NCI-H2029 treated with DMSO at 0.1 percent for 48 hours (cell line): ENCODE results near the gene FAM78B.

ENCODE experiments used
- DNase-seq: peaks from one replicate; lab custom pipeline; 2025; lab: John Stamatoyannopoulos, UW

Gene FAM78B

DNA sequence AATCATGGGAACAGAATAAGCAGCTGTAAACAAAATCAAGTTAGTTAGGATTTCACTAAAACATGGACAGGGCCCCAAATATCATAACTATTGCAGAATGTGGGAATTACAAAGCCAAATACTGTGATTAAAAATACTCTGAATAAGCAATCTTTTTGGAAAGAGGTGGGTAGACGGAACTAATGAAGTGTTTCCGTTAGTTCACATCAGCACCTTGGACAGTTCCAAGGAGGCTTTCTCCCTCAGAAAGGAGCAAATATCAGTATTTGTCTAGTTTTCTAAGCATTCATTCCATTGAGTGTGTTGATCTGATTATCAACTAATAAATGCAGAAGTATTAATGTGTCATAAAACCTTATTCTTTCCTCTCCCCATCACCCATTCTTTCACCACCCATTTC is 97.4 kb downstream of the FAM78B start:
- DNase-seq = no peak

DNA sequence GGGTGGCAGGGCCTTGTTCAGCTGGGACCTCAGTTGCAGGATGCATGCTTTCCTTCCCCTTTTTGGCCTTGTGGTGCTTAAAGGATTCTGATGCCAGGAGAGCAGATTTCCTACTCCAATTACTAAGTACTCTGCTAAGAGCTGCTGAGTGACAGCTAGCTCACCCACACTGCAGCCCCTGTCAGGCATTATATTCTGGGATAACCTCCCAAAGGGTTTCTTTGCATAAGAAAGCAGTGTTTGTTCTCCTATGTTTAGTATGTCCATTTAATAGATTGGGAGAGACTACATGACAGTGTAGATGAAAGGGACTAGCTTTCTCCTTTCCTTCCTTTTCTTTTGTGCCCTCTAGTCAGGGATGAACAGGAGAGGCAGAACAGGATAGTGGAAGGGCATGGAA is 100.7 kb downstream of the FAM78B start:
- DNase-seq = no peak

DNA sequence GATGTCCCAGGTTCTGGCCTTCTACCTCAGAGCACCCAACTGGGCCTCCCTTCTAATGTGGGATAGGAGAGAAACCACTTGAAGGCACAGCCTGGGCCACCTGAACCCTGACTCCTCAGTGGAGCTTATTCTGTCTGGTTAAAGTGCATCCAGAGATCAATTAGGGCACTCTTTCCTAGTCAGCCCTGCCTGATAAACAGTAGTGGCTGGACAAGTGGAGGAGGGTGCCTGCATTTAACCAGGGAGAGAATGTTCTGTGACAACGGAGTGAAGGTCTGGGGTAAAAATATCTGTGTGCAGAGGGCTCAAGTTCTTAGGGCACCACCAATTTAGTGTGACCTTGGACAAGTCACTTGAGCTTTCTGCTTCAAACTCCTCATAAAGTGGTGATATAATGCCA is 101.8 kb downstream of the FAM78B start:
- no peak for DNase-seq

DNA sequence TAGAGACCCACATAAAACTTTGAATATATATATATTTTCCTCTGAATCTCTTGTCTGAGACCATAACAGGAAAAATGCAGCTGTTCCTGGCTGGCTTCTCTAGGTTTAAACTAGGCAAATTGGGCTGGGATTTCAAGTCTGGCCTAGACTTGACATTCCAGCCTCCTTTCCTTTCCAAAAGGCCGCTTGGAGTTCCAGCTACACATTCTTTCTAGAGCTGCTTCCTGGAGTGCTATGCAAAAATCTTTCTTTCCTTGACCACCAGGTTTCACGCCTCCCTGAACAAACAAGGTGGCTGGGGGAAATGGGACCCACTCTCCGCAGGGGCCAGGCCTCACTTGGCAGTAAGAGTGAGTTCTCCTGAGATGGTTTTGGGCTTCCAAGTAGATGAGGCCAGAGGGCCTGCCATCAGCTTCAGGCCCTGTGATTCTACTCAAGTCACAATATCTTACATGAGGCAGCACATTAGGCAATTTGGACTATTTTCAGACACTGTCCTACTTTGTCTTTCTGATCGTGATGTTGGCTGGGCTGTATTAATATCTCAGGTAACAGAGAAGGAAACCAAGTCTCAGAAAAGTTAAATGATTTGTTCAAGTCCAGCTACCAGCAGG is 102.4 kb downstream of the FAM78B start:
- no peak for DNase-seq

DNA sequence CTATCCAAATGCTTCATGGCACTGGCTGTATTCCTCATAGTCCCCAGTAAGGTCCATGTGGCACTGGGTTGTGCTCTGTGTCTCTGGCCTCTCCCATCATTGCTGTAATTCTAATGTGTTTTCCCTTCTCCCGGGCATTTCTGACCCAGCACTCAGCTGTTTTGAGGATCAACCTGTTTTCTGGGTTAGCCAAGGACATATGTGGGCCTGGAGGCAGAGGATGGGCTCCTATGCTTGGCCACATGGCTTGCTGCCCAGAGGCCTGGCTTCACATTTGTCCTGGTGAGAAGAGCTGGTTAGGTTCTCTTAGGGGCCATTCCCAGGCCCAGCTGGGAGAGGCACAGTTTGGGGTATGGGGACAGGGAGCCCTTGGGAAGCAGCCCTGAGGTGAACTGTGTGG is 103.1 kb downstream of the FAM78B start:
- no peak for DNase-seq

DNA sequence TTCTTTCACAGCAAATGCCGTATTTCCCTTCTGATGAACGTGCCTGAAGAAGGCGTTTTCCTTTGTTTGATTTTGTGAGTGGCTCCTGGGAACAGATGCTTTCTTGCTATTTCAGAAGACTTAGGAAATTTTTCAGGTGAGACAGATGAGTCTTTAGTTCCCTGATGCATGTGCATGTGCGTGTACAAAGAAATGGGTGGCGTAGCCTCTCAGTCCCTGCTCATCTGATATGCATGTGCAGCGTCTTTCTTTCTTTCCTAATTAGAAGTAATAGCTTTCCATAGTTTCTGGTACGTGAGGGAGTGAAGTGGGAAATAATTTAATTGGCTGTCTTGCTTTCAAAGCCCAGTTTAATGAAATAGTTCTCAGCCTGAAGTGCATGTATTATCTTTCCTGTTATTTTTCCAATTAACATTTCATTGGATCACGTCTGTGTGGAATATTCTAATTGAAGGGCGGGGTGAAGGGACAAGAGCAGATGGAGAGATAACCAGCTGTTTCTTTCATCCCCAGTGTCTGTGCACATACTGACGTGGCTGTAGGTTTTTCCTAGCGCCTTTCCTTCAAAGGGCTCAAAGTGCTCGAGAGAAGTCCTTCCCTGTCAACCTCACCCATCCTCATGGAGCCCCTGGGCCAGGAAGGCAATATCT is 104.3 kb downstream of the FAM78B start:
- no peak for DNase-seq

DNA sequence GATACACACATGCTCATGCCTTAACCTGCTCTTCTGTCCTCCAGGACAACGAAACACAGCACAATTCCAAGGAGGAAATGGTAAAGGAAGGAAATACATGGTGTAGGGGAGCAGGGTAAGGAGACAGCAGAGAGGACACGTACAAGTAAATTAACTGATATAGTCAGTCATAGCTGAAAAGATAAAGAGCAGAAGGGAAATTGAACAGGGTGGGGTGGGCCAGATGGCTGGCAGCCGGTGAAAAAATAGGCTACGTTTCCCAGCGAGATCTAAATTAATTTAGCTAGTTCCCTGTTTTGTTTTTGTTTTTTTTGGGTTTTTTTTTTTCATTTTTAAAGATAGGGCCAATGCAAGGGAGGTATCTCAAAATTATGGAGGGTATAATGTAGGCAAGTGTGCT is 109.2 kb downstream of the FAM78B start:
- no peak for DNase-seq

DNA sequence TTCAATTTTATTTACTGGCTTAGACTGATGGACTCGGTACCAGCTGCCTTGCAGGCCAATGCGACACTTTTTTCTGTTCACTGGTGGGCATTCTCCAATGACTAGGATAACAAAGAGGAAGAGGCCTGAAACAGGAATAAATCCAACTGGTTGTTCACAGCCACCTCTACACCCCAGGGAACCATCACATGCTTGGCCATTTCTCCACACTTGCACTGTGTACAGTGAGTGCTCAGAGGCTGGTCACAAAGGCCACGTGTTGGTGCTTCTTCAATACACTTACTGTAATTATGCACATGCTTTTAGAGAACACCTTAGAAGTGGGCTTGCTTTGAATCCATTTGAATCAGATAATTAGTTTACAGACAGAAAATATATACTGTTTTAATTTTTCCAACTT is 113.4 kb downstream of the FAM78B start:
- DNase-seq = no peak

DNA sequence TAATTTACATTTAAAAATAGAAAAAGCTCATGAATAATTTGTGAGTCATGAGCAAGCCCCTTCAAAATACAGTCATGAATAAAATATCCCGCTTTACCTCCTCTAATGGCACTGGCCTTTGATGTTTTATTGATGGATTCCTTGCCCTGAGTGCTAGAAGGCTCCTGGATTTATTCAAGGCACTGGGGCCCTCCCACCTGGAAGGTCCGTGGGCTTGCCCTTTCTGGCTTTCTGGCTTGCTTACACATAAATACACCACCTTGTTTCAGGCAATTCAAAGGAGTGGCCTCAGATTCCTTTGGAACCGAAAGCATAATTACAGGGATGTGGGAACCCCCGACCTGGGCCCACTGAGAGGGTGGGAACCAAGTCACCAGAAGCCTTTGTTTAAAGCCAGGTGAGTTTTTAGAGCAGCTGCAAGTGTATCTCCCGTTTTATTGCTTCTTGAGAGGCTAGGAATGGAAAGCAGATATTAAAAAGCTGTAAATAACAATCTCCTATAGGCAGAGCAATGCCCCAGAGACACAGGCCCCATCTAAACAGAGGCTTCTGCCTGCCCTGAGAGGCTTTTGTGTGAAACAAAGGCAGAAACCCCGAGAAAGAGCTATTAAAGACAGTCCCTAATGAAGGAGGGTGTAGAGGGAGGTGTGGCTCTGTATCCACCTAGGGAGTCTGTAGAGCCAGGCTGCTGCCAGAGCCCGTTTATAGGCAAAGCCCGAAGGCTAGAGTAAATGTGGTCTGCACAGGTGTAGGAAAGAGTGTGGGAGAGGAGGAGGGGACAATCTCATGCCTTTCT is 126.4 kb downstream of the FAM78B start:
- DNase-seq = no peak

DNA sequence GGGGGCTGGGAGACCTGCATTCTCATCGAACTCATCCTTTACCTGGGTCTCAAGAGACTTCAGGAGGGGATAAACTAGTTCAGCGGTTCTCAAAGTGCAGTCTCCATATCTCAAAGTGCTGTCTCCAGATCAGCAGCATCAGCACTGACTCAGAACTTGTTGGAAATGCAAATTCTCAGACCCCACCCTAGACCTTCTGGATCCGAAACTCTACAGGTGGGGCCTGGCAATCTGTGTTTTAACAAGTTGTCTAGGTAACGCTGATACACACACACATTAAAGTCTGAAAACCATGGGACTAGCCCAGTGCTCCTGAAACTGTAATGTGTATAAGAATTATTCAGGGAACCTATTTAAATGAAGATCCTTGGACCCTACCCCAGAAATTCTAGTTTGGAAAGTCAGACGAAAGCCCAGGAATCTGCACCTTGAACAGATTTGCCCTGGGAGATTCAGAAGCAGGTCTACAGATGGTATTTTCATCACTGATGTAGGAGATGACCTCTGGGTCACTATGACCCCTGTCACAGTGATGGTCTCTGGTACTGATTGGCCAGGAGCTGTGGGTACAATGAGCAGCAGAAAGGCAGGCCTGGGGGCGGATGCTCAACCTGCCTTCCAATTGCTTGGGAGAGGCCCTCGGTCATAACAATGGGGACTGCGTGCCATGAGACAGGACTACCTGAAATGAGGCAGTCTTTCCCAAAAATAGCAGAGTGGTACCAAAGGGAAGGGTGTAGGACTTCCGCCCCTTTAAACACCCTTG is 127.2 kb downstream of the FAM78B start:
- DNase-seq = no peak

DNA sequence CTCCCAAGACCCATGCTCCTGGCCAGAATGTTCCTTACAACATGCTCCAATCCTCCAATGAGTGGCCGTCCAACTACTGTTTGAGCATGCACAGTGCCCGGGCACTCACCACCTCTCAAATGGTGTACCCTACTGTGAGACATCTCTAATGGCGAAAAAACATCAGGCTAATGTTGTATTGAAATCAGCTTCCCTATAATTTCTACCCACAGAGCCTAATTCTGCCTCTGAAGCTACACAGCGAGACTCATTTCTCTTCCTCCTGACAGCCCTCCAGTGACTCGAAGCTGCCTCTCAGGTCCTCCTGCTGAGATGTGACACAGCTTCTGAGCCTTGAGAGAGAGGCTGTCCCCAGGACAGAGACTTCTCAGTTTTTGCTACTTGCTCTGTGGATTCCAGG is 130.7 kb downstream of the FAM78B start:
- no peak for DNase-seq

DNA sequence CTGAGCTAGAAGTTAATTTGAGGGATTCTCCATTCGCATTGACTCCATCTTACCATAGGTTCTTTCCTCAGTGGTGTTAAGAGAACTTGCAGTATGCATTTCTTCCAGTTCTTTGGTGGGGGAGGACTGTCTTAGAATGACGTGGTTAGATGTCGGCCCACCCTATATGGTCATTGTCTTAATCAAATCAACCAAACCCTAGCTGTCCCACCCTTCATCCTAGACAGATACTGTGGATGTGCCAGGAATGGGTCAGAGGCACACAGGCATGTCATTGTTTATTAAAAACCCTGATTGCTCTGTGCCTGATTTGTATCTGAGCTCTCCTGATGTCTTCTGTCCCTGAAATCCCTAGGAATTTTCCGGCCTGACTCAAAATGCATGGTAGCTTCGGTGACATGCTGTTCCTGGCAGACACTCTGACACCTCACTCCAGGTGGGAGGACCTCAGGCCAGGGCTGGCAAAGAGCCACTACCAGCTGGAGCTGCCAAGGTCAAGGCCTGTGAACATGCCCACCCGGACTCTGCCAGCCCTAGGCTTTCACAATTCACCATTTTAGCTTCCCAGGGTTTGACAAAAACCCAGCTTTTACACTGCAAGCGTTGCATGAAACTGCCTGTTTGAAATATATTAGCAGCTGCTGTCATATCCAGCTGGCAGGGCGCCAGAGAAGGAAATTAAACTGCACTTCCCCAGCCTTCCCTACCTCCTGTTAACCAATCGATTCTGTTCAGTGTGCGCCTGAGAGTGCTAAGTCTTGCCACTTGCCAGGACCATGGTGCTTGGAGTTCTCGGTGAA is 134.0 kb downstream of the FAM78B start:
- DNase-seq = no peak

DNA sequence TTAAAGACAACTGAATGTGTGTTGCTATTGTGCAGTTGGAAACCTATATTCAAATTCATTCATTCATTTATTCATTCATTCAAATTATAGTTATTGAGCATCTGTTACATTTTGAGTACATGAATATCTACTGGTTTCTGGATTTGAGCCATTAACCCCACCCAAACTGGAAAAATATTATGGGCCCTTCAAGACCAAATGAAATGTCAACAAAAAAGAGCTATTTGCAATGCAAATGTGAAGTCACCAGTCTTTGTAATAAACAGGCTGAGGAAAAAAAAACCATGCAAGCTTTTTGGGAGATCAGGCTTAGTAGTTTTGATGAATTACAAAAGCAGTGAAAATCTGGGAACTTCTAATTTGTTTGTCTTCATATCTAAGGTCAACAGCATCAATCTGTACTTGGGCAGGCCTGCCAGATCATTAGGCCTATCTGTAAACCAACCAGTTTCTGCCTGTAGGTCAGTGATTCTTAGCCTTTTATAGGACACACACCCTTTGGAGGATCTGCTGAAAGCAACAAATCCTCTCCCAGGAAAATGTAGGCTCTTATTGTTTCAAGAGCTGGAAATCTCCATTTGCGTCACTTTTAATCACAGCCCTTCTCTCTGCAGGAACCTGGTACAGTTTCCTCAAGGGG is 134.7 kb downstream of the FAM78B start:
- no peak for DNase-seq

DNA sequence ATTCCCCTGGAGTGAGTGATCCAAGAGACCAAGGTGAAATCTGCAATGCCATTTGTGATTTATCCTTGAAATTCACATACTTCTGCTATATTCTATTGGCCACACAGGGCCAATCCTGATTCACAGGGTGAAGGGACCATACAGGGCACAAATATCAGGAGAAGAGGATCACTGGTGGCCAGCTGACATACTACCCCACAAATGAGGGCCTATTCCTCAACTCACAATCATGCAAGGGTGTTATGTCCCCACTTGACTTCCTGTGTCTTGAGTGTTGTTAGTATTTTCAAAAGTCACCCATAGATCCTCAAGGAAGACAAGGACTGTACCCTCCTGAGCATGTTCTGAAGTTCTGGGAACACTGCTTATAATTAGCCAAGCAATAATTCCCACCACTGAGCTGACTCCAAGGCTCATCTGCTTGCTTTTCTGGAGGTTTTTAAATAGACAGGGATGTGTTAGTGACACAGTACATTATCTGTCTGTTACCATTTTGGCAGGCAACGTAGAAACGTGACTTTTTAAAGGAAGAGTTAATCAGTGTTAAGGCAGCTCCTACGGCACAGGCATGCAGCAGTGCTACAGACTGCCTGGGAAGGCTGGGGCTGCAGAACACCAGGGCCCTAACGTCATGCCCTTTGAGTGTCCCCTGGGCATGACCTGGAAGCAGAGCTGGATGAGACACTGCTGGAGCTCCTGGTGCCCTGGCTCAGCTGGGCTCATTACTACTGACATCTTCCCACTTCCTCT is 137.4 kb downstream of the FAM78B start:
- no peak for DNase-seq

DNA sequence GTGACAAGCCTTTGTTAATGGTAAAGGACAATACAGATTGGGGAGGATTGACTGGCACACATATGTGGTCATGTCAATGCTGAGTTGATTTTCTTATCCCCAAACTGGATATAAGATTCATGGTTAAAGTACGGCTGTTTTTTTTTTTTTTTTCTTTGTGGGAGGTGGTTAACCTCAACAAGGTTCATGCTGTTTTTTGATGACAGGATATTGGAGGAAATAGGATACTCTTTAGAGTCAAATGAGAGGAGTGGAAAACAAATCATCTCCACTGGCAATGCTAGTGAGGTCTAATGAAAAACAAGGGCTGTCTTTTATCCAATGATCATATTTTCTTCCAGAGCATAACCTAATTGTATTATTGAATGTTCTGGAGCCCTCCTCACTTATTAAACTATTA is 140.2 kb downstream of the FAM78B start:
- no peak for DNase-seq

DNA sequence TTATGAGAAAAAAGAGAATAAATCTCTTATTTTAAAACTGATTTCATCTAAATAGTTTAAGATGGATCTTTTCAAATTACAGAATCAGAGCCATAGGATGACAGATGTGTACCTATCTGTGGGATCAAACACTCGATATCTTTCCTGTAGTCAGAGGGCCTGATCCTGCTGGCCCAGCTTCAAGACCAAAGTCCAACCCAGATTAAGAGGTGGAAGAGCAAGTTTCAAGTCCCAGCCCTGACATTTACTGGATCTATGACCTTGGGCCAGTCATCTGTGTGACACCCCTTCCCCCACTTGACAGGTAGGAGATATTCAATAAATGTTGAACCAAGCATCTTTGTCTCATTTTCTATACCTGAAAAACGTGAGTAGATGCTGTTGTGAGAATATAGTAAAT is 140.7 kb downstream of the FAM78B start:
- no peak for DNase-seq

DNA sequence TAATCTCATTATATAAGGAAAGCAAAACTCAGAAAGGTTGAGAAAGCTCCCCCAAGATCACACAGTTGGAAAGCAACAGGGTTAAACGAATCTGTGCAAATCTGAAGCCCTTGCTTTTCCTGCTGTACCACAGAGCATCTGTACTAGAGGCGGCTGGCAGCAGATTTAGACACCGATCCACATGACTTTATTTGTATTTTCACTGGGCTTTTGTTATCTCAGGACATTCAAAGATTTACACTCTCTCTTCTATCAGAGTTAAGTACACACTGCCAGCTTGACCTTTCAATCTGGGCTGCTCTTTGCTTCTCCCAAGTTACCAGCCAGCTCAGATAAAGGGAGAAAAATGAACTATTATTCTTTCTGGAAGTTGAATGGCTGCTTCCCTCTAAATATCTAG is 146.6 kb downstream of the FAM78B start:
- DNase-seq = no peak
